ENCODE measurements around the gene MARCO. TPM values are rescaled to one million over a fixed set of nuclear protein-coding genes. Genes with fewer than 3 reads are reported as not detected.

MARCO gene
- total RNA-seq, 1 experiment from 2014 or later: not detected

- H4K20me1 ChIP-seq (ENCODE audit: low read length): no peaks in the 10 kb centered on the region
- H3K79me2 ChIP-seq (ENCODE audit: low read length): no peaks in the 10 kb centered on the region
- H2AFZ ChIP-seq (ENCODE audit: low read length): no peak overlapping the region
- intact Hi-C loops (cut with micrococcal nuclease): no loop called here
- H3K9me3 ChIP-seq (ENCODE audit: low read length): no peaks in the 10 kb centered on the region
- TF ChIP-seq EZH2phosphoT487 (IDR thresholded peaks at IDR 0.05; ENCODE audit: borderline replicate concordance, low read length) (no peak), EZH2 (IDR thresholded peaks at IDR 0.05; ENCODE audit: low read length, unreplicated experiment) (no peak)
- TF ChIP-seq, protein P1, sequence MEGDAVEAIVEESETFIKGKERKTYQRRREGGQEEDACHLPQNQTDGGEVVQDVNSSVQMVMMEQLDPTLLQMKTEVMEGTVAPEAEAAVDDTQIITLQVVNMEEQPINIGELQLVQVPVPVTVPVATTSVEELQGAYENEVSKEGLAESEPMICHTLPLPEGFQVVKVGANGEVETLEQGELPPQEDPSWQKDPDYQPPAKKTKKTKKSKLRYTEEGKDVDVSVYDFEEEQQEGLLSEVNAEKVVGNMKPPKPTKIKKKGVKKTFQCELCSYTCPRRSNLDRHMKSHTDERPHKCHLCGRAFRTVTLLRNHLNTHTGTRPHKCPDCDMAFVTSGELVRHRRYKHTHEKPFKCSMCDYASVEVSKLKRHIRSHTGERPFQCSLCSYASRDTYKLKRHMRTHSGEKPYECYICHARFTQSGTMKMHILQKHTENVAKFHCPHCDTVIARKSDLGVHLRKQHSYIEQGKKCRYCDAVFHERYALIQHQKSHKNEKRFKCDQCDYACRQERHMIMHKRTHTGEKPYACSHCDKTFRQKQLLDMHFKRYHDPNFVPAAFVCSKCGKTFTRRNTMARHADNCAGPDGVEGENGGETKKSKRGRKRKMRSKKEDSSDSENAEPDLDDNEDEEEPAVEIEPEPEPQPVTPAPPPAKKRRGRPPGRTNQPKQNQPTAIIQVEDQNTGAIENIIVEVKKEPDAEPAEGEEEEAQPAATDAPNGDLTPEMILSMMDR (conservative IDR thresholded peaks at IDR 0.05; ENCODE audit: low read depth, low read length): no peak
- no peak overlapping the region for H3K4me2 ChIP-seq (ENCODE audit: low read length)
- no peak overlapping the region for H3K4me3 ChIP-seq (ENCODE audit: low read length)
- ChIA-PET CTCF (no interaction called here), POLR2A (ENCODE audit: unreplicated experiment) (no interaction called here)
- no TSS peak for BruUV-seq (replicated peaks)
- DNase-seq: no peak
- H3K4me1 ChIP-seq (ENCODE audit: insufficient read depth, low read length): peaks cover 17% of the 10 kb centered on the region
- no peak for ATAC-seq
- H3K36me3 ChIP-seq (ENCODE audit: low read depth, low read length): no peaks in the 10 kb centered on the region
- H3K27me3 ChIP-seq (ENCODE audit: low read length): 0 out of 2 replicates have a peak, but pooled peaks cover 13% of the 10 kb centered on the region
- no peak overlapping the region for H3K27ac ChIP-seq (ENCODE audit: low read length)
- H3K9me2 ChIP-seq (replicated peaks; ENCODE audit: low read length): no peaks in the 10 kb centered on the region
- H3F3A ChIP-seq (ENCODE audit: low read length, unreplicated experiment): no peaks in the 10 kb centered on the region
- H3K9ac ChIP-seq (ENCODE audit: low read length): no peak overlapping the region
Observed at GRCh38 chr2:118978064-118978463, 36.1 kb downstream of the MARCO start.

- Histone ChIP-seq H3K36me3 (ENCODE audit: low read depth, low read length) (no peaks in the 10 kb centered on the region), H3K4me1 (ENCODE audit: insufficient read depth, low read length) (peaks cover 5% of the 10 kb centered on the region), H3K27me3 (ENCODE audit: low read length) (0 out of 2 replicates have a peak, but pooled peaks cover 19% of the 10 kb centered on the region), H3K9ac (ENCODE audit: low read length) (no peak overlapping the region), H3K9me3 (ENCODE audit: low read length) (no peaks in the 10 kb centered on the region), H4K20me1 (ENCODE audit: low read length) (no peaks in the 10 kb centered on the region), H3F3A (ENCODE audit: low read length, unreplicated experiment) (no peaks in the 10 kb centered on the region), H2AFZ (ENCODE audit: low read length) (no peak overlapping the region), H3K4me2 (ENCODE audit: low read length) (no peak overlapping the region), H3K4me3 (ENCODE audit: low read length) (no peak overlapping the region), H3K79me2 (ENCODE audit: low read length) (no peaks in the 10 kb centered on the region), H3K27ac (ENCODE audit: low read length) (no peak overlapping the region), H3K9me2 (replicated peaks; ENCODE audit: low read length) (no peaks in the 10 kb centered on the region)
- ATAC-seq: no peak
- ChIA-PET POLR2A (ENCODE audit: unreplicated experiment) (no interaction called here), CTCF (no interaction called here)
- TF ChIP-seq, protein P1 (conservative IDR thresholded peaks at IDR 0.05; ENCODE audit: low read depth, low read length): no peak
- TF ChIP-seq EZH2 (IDR thresholded peaks at IDR 0.05; ENCODE audit: low read length, unreplicated experiment) (no peak), EZH2phosphoT487 (IDR thresholded peaks at IDR 0.05; ENCODE audit: borderline replicate concordance, low read length) (no peak)
- intact Hi-C loops (cut with micrococcal nuclease): no loop called here
- DNase-seq: no peak
- no TSS peak for BruUV-seq (replicated peaks)
Observed at GRCh38 chr2:118979152-118979861, 37.3 kb downstream of the MARCO start.

GRCh38 chr2:118980022-118980421 lies 38.0 kb downstream of the MARCO start:
- H3K27me3 ChIP-seq (ENCODE audit: low read length): peaks cover 26% of the 10 kb centered on the region; the same call in 1 of the 2 replicates
- intact Hi-C loops (cut with micrococcal nuclease): no loop called here
- no peaks in the 10 kb centered on the region for H3F3A ChIP-seq (ENCODE audit: low read length, unreplicated experiment)
- H3K4me2 ChIP-seq (ENCODE audit: low read length): no peak overlapping the region
- H3K4me1 ChIP-seq (ENCODE audit: insufficient read depth, low read length): no peaks in the 10 kb centered on the region
- no peak for ATAC-seq
- H3K79me2 ChIP-seq (ENCODE audit: low read length): no peaks in the 10 kb centered on the region
- H2AFZ ChIP-seq (ENCODE audit: low read length): no peak overlapping the region
- TF ChIP-seq EZH2phosphoT487 (IDR thresholded peaks at IDR 0.05; ENCODE audit: borderline replicate concordance, low read length) (no peak), EZH2 (IDR thresholded peaks at IDR 0.05; ENCODE audit: low read length, unreplicated experiment) (no peak)
- TF ChIP-seq, protein P1 (conservative IDR thresholded peaks at IDR 0.05; ENCODE audit: low read depth, low read length): no peak
- no peaks in the 10 kb centered on the region for H3K9me3 ChIP-seq (ENCODE audit: low read length)
- ChIA-PET CTCF (no interaction called here), POLR2A (ENCODE audit: unreplicated experiment) (no interaction called here)
- no peak overlapping the region for H3K4me3 ChIP-seq (ENCODE audit: low read length)
- no peaks in the 10 kb centered on the region for H4K20me1 ChIP-seq (ENCODE audit: low read length)
- H3K27ac ChIP-seq (ENCODE audit: low read length): no peak overlapping the region
- no peak for DNase-seq
- no TSS peak for BruUV-seq (replicated peaks)
- H3K9me2 ChIP-seq (replicated peaks; ENCODE audit: low read length): no peaks in the 10 kb centered on the region
- H3K9ac ChIP-seq (ENCODE audit: low read length): no peak overlapping the region
- no peaks in the 10 kb centered on the region for H3K36me3 ChIP-seq (ENCODE audit: low read depth, low read length)

Data from PC-3 (cell line).